NCI-H2196 (cell line): ENCODE data around the gene ACADSB.

Source experiments
- DNase-seq: peaks from one replicate; lab custom pipeline; 2025; ENCODE audit not compliant: unreplicated experiment; lab: John Stamatoyannopoulos, UW

The ACADSB gene

GRCh38 chr10:123008355-123009104, at the start of gene ACADSB, which contains the start of gene IKZF5:
Gene ACADSB (plus strand): TSS chr10:123009006. CDS start chr10:123009030, 24 bp downstream.
Gene IKZF5 (minus strand): TSS chr10:123008795. CDS start chr10:122998625, 10,170 bp downstream.
- DNase-seq: peak; percentile 84

- DNase-seq: no peak
Measured at GRCh38 chr10:122962405-122962804, 46.4 kb upstream of the ACADSB start.

GRCh38 chr10:122966879-122967278, 41.9 kb upstream of the ACADSB start:
- no peak for DNase-seq

- no peak for DNase-seq
Measured at GRCh38 chr10:122968698-122969097, 40.1 kb upstream of the ACADSB start.

GRCh38 chr10:122974023-122974422, 34.8 kb upstream of the ACADSB start:
- DNase-seq: no peak

- no peak for DNase-seq
Measured at GRCh38 chr10:122974543-122975064, 34.2 kb upstream of the ACADSB start.

GRCh38 chr10:122980209-122981065, 28.4 kb upstream of the ACADSB start, which contains the start of gene PSTK:
Gene PSTK (plus strand): TSS chr10:122980401. CDS start chr10:122980480, 79 bp downstream.
- peak; percentile 79 for DNase-seq

GRCh38 chr10:122981066-122981464, 27.7 kb upstream of the ACADSB start:
- no peak for DNase-seq

GRCh38 chr10:122983898-122984297, 24.9 kb upstream of the ACADSB start:
- DNase-seq: no peak

GRCh38 chr10:122984708-122985107, 24.1 kb upstream of the ACADSB start:
- no peak for DNase-seq

- DNase-seq: no peak
Measured at GRCh38 chr10:122986335-122986734, 22.5 kb upstream of the ACADSB start.

GRCh38 chr10:122988501-122988900, 20.3 kb upstream of the ACADSB start:
- no peak for DNase-seq

GRCh38 chr10:122990278-122990677, 18.5 kb upstream of the ACADSB start:
- DNase-seq: no peak

GRCh38 chr10:122992031-122992585, 16.7 kb upstream of the ACADSB start:
- DNase-seq: no peak

GRCh38 chr10:122993797-122994336, 14.9 kb upstream of the ACADSB start:
- no peak for DNase-seq

- no peak for DNase-seq
Measured at GRCh38 chr10:122995936-122996335, 12.9 kb upstream of the ACADSB start.

- no peak for DNase-seq
Measured at GRCh38 chr10:122997864-122998263, 10.9 kb upstream of the ACADSB start.

GRCh38 chr10:122998360-122998917, 10.4 kb upstream of the ACADSB start:
- DNase-seq: no peak

- no peak for DNase-seq
Measured at GRCh38 chr10:122998934-122999333, 9.9 kb upstream of the ACADSB start.

- DNase-seq: no peak
Measured at GRCh38 chr10:122999347-122999746, 9.5 kb upstream of the ACADSB start.

GRCh38 chr10:123000155-123000554, 8.7 kb upstream of the ACADSB start:
- DNase-seq: no peak
